WI38 (cell line): ENCODE measurements around the gene NTN1.
A peak's percentile ranks its signal among the peaks of the same experiment; 100 is the strongest.
"Not testable (repeated sequence)": the region's sequence is repeated elsewhere in the genome, so short reads cannot be mapped to it uniquely, and the experiment has no call there.

Experiments used
- H3K4me3 ChIP-seq: 2 replicates; pipeline ENCODE4 v1.5.1; 2011; ENCODE audit warnings: low read depth, mild to moderate bottlenecking, control low read depth, low read length
- TF ChIP-seq, protein P1 (sequence below): IDR thresholded peaks from 2 replicates; pipeline ENCODE4 v1.5.1; 2012; ENCODE audit warnings: low read depth, mild to moderate bottlenecking, control low read depth, low read length

The NTN1 gene

DNA sequence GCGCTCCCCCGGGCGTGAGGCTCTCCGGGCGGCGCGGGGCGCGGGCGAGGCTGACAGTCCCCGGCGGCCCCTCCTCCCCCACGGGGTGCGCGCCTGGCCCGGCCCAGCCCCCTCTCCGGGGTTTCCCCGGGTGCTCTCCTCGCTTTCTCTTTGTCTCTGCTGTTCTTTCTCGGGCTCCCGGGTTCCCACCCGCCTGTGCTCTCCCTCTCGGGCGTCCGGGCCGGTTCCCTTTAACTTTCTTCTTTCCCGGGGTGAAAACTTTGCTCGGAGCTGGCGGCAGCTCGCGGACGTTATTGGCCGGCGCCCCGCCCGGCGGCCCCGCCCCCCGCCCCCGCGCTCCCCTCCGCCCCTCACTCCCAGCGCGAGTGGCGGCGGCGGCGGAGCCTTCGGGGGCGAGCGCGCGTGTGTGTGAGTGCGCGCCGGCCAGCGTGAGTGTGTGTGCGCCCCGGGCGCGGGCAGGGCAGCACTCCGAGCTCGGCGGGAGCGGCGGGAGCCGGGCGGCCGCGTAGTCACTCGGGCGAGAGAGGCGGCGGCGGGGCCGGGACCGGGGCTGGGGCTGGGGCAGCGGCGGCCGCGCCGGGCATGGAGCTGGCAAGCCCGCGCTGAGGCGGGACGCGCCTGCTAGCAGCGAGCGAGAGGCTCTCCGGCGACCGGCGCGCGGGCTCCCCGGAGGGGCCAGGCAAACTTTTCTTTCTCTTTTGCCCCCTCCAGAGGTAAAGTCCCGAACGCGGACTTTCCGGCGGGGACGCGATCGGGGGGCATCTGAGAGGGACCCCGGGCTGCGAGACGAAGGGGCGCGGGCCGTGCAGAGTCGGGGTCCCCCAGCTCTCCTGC, at the start of gene NTN1:
Gene NTN1, plus strand, starts transcription at position 353 of the 834 bp plus-strand sequence. CDS start 864 bp downstream, outside the sequence.
- TF ChIP-seq, protein P1, sequence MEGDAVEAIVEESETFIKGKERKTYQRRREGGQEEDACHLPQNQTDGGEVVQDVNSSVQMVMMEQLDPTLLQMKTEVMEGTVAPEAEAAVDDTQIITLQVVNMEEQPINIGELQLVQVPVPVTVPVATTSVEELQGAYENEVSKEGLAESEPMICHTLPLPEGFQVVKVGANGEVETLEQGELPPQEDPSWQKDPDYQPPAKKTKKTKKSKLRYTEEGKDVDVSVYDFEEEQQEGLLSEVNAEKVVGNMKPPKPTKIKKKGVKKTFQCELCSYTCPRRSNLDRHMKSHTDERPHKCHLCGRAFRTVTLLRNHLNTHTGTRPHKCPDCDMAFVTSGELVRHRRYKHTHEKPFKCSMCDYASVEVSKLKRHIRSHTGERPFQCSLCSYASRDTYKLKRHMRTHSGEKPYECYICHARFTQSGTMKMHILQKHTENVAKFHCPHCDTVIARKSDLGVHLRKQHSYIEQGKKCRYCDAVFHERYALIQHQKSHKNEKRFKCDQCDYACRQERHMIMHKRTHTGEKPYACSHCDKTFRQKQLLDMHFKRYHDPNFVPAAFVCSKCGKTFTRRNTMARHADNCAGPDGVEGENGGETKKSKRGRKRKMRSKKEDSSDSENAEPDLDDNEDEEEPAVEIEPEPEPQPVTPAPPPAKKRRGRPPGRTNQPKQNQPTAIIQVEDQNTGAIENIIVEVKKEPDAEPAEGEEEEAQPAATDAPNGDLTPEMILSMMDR = no peak
- peak within 1 kb of the TSS; percentile 51 for H3K4me3 ChIP-seq

DNA sequence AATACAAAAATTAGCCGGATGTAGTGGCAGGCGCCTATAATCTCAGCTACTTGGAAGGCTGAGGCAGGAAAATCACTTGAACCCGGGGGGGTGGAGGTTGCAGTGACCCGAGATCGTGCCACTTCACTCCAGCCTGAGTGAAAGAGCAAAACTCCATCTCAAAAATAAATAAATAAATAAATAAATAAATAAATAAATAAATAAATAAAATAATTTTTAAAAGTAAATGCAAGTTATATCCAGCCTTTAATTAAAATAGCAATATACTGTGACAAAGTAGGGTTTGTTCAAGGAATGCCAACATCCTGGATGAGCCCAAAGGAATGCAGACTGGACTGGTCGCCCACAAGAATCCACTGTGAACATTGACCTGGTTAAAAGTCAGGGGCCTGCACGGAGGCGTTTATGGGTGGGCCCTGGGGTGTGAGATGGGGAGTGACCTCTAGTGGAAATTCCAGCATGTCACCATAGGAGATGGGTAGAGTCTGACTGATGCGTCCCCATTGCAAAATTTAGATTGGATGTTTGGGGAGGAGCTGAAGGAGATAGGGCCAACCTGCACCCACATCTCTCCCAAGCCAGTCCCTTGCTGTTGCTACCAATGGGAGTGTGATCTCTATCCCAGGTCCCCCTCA, 46.1 kb upstream of the NTN1 start:
- H3K4me3 ChIP-seq = no peak overlapping the region
- TF ChIP-seq, protein P1 = no peak

DNA sequence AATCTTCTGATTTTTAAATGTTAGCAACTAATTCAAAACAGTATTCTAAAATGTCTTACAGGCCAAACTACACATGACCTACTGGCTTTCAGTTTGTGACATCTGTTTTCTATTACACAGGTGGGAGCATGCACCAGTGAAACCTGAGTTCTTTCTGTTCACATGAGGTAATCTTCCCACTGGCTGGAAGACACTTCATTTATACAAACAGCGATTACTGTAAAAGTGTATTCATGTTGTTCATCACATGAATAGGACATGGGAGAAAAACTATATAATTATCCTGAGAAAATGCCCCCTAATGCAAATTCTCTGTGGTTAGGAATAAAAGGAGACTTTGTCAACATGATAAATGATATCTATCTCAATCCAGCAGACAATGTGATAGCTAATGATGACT, 44.7 kb upstream of the NTN1 start:
- H3K4me3 ChIP-seq = no peak overlapping the region
- TF ChIP-seq, protein P1 = no peak

DNA sequence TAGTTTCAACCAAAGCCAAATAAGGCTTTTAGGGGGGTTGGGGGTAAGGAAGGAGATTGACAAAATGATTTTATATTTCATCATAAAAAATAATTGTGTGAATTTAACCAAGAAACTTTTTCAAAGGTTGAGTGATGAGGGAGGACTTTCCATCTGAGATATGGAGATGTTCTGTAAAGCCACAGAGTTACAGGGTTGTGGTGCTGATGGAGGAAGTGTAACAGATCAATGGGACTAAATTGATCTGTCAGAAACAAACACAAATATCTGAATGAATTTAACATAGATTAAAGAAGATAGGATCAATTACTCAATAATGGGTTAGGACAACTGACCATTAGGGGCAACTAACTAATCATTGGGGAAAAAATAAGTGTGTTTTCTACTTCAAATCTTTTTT, 41.6 kb upstream of the NTN1 start:
- H3K4me3 ChIP-seq = no peak overlapping the region
- TF ChIP-seq, protein P1 = no peak

DNA sequence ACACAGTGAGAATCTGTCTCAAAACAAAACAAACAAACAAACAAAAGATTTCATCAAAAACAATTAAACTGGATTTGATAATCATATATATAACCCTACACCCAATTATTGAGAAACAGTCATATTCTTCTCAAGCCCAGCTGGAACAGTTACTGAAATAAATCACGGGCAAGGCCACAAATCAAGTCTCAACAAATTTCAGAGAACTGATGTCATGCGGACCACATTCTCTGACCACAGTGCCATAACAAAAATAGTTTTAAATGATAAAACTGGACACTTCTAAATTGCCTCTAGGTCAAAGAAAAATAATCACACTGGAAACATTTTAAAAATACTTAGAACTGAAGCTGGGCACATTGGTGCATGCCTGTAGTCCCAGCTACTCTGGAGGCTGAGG, 39.9 kb upstream of the NTN1 start:
- no peak overlapping the region for H3K4me3 ChIP-seq
- TF ChIP-seq, protein P1 = no peak

DNA sequence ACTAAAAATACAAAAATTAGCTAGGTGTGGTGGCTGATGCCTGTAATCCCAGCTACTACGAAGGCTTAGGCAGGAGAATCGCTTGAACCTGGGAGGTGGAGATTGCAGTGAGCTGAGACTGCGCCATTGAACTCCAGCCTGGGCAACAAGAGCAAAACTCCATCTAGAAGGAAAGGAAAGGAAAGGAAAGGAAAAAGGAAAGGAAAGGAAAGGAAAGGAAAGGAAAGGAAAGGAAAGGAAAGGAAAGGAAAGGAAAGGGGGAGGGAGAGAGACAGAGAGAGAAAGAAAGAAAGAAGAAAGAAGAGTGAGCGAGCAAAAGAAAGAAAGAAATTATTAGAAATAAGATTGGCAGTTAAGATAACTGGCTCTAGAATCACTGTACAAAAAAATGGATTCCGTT, 37.1 kb upstream of the NTN1 start:
- H3K4me3 ChIP-seq = not testable (repeated sequence)

DNA sequence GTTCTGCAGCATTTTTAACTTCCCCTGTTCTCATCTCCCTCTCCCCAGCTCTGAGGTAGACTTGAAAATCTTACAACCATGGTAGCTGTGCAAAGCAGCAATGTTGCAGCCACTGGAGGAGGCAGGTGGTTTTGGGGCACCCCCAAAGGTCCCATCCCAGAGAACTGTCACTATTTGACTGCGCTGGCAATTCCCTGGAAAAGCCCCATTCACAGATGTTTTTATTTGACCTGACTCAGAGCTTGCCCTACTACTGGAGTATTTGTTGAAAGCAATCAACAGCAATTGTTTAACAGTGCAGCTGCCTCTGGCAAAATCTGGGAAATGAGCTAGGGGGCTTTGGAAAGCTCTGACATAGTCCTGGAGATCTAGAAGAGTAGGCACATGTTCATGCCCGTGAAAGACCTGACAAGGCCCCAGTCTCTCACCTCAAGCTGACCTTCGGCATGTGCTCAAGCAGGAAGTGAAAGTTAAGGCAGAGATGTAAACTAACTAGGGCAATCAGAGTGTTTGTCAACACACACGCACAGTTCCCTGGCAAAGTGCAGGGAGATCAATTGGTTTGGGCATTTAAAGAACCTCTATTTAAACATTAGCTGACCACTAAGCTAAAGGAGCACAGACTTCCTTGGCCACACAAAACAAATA, 36.1 kb upstream of the NTN1 start:
- TF ChIP-seq, protein P1 = no peak
- H3K4me3 ChIP-seq = no peak overlapping the region
